H1 (cell line): ENCODE measurements around the gene GLE1. TPM values are rescaled to one million over a fixed set of nuclear protein-coding genes. Genes with fewer than 3 reads are reported as not detected.

Experiments
- CBX5 ChIP-seq: fragments of 300-800, 300-1000 bp; sonication (generic); IDR thresholded peaks from 2 replicates; pipeline ENCODE4 v1.7.1; 2016; ENCODE audit warnings: antibody characterized with exemption, low read length, low read depth
- GTF2F1 ChIP-seq: IDR thresholded peaks from 2 replicates; pipeline ENCODE4 v1.6.1; 2012; ENCODE audit warnings: low read depth, low read length, improper control_type of control experiment, borderline replicate concordance
- HDAC2 ChIP-seq, 2 experiments: fragments of 300-600 bp in 1 of 2; sonication (generic) in 1 of 2; IDR thresholded peaks; 2 replicates each; pipeline ENCODE4 v1.6.1; 2011 to 2012; ENCODE audit warnings: low read depth in 2 of 2, low read length in 2 of 2, mild to moderate bottlenecking in 2 of 2, moderate library complexity in 2 of 2, borderline replicate concordance in 1 of 2, inconsistent platforms in 1 of 2
- KDM4A ChIP-seq: IDR thresholded peaks from one replicate; pipeline ENCODE4 v1.7.1; 2012; ENCODE audit warnings: low read depth, mild to moderate bottlenecking, moderate library complexity, low read length, inconsistent platforms; ENCODE audit not compliant: severe bottlenecking
- RAD21 ChIP-seq, 2 experiments: IDR thresholded peaks in 1 of 2; conservative IDR thresholded peaks in 1 of 2; 2 replicates each; pipeline ENCODE4 v1.6.1; 2011; ENCODE audit warnings: low read depth in 2 of 2, low read length in 2 of 2, improper control_type of control experiment in 1 of 2, inconsistent platforms in 1 of 2, mild to moderate bottlenecking in 1 of 2, moderate library complexity in 1 of 2
- SIN3A ChIP-seq, 2 experiments: IDR thresholded peaks in 1 of 2; conservative IDR thresholded peaks in 1 of 2; 2 replicates each; pipeline ENCODE4 v1.6.1; 2011 to 2012; ENCODE audit warnings: low read length in 2 of 2, improper control_type of control experiment in 1 of 2, low read depth in 1 of 2, mild to moderate bottlenecking in 1 of 2
- SP1 ChIP-seq: IDR thresholded peaks from 2 replicates; pipeline ENCODE4 v1.6.1; 2011; ENCODE audit warnings: low read depth, low read length
- TAF1 ChIP-seq: IDR thresholded peaks from 2 replicates; pipeline ENCODE4 v1.6.1; 2011; ENCODE audit warnings: mild to moderate bottlenecking, low read depth, low read length
- TAF7 ChIP-seq: optimal IDR thresholded peaks from 2 replicates; pipeline ENCODE3; 2011; ENCODE audit warnings: low read depth, mild to moderate bottlenecking, inconsistent platforms, low read length, moderate library complexity, borderline replicate concordance
- ZNF274 ChIP-seq: IDR thresholded peaks from 2 replicates; pipeline ENCODE4 v1.7.0; 2012; ENCODE audit warnings: low read length, borderline replicate concordance; ENCODE audit errors: extremely low read depth
- polyA plus RNA-seq, 7 experiments: library from polyadenylated mRNA; depleted of rRNA in 3 of 7; stranded (reverse) in 5 of 7; unstranded in 2 of 7; fragments of >200 nt in 5 of 7; fragments of 200-250 nt in 2 of 7; gene quantifications; 1 replicate in 5 of 7; 2 replicates in 1 of 7; 4 replicates in 1 of 7; pipeline versions ENCODE4 v1.2.1 to v1.2.3, GENCODE V29; 2011 to 2013; ENCODE audit warnings: missing spikeins in 2 of 7, mixed read lengths in 2 of 7
- total RNA-seq: library from RNA; stranded (reverse); fragmentation: NEBNext Ultra II Directional; extraction: Animal tissue kit (Norgen Biotek cat#: 25700); gene quantifications from 2 replicates; pipeline ENCODE4 v1.2.1, GENCODE V29; 2021

GLE1 gene
- total and polyA plus RNA-seq, 2 of the 8 experiments (the other 6 are each of a cell fraction or from before 2014, with no cell fraction given), result 9.6 to 14.9 TPM

DNA sequence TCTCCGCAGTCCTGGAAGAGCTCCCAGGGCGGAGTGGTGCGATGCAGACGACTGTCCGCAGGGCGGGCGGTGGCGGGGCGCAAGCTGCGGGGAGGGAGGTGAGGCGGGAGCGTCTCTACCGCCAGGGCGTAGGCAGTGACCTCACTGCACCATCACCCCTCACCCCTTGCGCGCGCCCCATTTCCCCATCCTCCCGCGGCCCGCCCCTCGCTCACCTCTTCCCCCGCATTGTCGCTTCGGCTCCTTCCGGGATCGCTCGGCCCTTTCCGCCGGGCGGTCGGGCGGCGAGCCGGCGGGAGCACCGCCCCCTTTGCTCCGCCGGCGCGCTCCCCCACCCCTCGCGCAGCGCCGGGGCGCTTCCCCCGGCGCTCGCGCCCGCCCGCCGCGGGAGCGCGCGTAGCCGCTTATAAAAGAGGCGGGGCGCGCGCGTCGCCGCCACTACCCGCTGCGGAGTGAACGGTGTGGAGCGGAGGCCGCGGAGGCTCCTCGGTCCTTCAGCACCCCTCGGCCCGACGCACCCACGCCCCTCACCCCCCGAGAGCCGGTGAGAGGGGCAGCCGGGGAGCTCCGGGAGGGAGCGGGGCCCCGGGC, 47.7 kb downstream of the GLE1 start, which contains the start of gene SPTAN1 (continued):
- peak in 1 of 2 experiments; percentile 37; a peak in 1 of 4 replicates for TF ChIP-seq SIN3A (conservative IDR thresholded peaks at IDR 0.05 in 1 of 2, IDR thresholded peaks at IDR 0.05 in 1 of 2; ENCODE audit: low read depth in 1 of 2, low read length in 2 of 2)
- no peak for TF ChIP-seq ZNF274
- peak; percentile 93 for TF ChIP-seq TAF7
- no peak for TF ChIP-seq RAD21 (IDR thresholded peaks at IDR 0.05 in 1 of 2, conservative IDR thresholded peaks at IDR 0.05 in 1 of 2; ENCODE audit: low read depth in 2 of 2, low read length in 2 of 2)
- peak; percentile 89 for TF ChIP-seq GTF2F1
- peak; percentile 73 for TF ChIP-seq KDM4A
- peak; percentile 95 for TF ChIP-seq TAF1
- TF ChIP-seq CBX5, result no peak
- 0 out of 4 replicates have a peak, but pooled peaks have one; percentile 15 to 57 for TF ChIP-seq HDAC2 (IDR thresholded peaks at IDR 0.05; ENCODE audit: borderline replicate concordance in 1 of 2, low read depth in 2 of 2, low read length in 2 of 2)
- 0 out of 2 replicates have a peak, but pooled peaks have one; percentile 53 for TF ChIP-seq SP1
